Measurements from ENCODE around the gene INO80D. TPM values are rescaled to one million over a fixed set of nuclear protein-coding genes. Genes with fewer than 3 reads are reported as not detected.

INO80D gene
- total RNA-seq, 2 donors from 2014 or later = 27.6 to 35.2 TPM

GRCh38 chr2:205970348-205970747 is 115.6 kb downstream of the INO80D start:
- H3K9me3 ChIP-seq (ENCODE audit: control insufficient read depth, low read length) = no peaks in the 10 kb centered on the region
- Mint-ChIP-seq H3K4me1 (peaks cover 13% of the 10 kb centered on the region), H3K36me3 (ENCODE audit: low read depth) (no peaks in the 10 kb centered on the region), H3K9me3 (no peaks in the 10 kb centered on the region), H3K27me3 (ENCODE audit: insufficient read depth) (no peaks in the 10 kb centered on the region), H3K4me3 (no peak overlapping the region), H3K27ac (no peak overlapping the region)
- DNase-seq = peak; percentile 41
- H3K4me3 ChIP-seq (ENCODE audit: low read length) = no peak overlapping the region
- no peaks in the 10 kb centered on the region for H3K36me3 ChIP-seq (ENCODE audit: control insufficient read depth, insufficient read depth, low read length)
- no peak for TF ChIP-seq CTCF (conservative IDR thresholded peaks at IDR 0.05)
- H3K4me1 ChIP-seq (ENCODE audit: control insufficient read depth, insufficient read depth, low read length) = no peaks in the 10 kb centered on the region
- H3K27ac ChIP-seq (ENCODE audit: low read depth, low read length) = no peak overlapping the region
- 56 to 60% methylated on average over 3 to 5 of the region's 5 CpGs for WGBS, 2 experiments (ENCODE audit: insufficient coverage in 1 of 2, insufficient read length in 1 of 2)
- H3K27me3 ChIP-seq (ENCODE audit: control insufficient read depth, insufficient read depth, low read length, poor library complexity, severe bottlenecking) = no peaks in the 10 kb centered on the region
- no peak overlapping the region for H3K9ac ChIP-seq (ENCODE audit: extremely low read depth, low read length, poor library complexity, severe bottlenecking)

- Histone ChIP-seq H3K4me1 (ENCODE audit: control insufficient read depth, insufficient read depth, low read length) (no peaks in the 10 kb centered on the region), H3K27me3 (ENCODE audit: control insufficient read depth, insufficient read depth, low read length, poor library complexity, severe bottlenecking) (no peaks in the 10 kb centered on the region), H3K4me3 (ENCODE audit: low read length) (no peak overlapping the region), H3K36me3 (ENCODE audit: control insufficient read depth, insufficient read depth, low read length) (no peaks in the 10 kb centered on the region), H3K9ac (ENCODE audit: extremely low read depth, low read length, poor library complexity, severe bottlenecking) (no peak overlapping the region), H3K9me3 (ENCODE audit: control insufficient read depth, low read length) (no peaks in the 10 kb centered on the region), H3K27ac (ENCODE audit: low read depth, low read length) (no peak overlapping the region)
- peaks cover 8% of the 10 kb centered on the region for H3K4me1 Mint-ChIP-seq
- peak; percentile 10 for DNase-seq
- no peak overlapping the region for H3K4me3 Mint-ChIP-seq
- no peak for TF ChIP-seq CTCF (conservative IDR thresholded peaks at IDR 0.05)
- WGBS, 2 experiments (ENCODE audit: insufficient coverage in 1 of 2, insufficient read length in 1 of 2) = 91 to 94% methylated on average over 4 of the region's 4 CpGs
- no peaks in the 10 kb centered on the region for H3K27me3 Mint-ChIP-seq (ENCODE audit: insufficient read depth)
- H3K9me3 Mint-ChIP-seq = no peaks in the 10 kb centered on the region
- no peak overlapping the region for H3K27ac Mint-ChIP-seq
- H3K36me3 Mint-ChIP-seq (ENCODE audit: low read depth) = no peaks in the 10 kb centered on the region
Measured at GRCh38 chr2:205969584-205969983, 116.4 kb downstream of the INO80D start.

- H3K27me3 Mint-ChIP-seq (ENCODE audit: insufficient read depth) = no peaks in the 10 kb centered on the region
- DNase-seq = no peak
- H3K4me3 Mint-ChIP-seq = no peak overlapping the region
- WGBS, 2 experiments (ENCODE audit: insufficient coverage in 1 of 2, insufficient read length in 1 of 2) = 84 to 94% methylated on average over 7 of the region's 7 CpGs
- Histone ChIP-seq H3K27ac (ENCODE audit: low read depth, low read length) (no peak overlapping the region), H3K4me1 (ENCODE audit: control insufficient read depth, insufficient read depth, low read length) (no peaks in the 10 kb centered on the region), H3K9ac (ENCODE audit: extremely low read depth, low read length, poor library complexity, severe bottlenecking) (no peak overlapping the region), H3K27me3 (ENCODE audit: control insufficient read depth, insufficient read depth, low read length, poor library complexity, severe bottlenecking) (no peaks in the 10 kb centered on the region), H3K36me3 (ENCODE audit: control insufficient read depth, insufficient read depth, low read length) (no peaks in the 10 kb centered on the region), H3K4me3 (ENCODE audit: low read length) (no peak overlapping the region), H3K9me3 (ENCODE audit: control insufficient read depth, low read length) (no peaks in the 10 kb centered on the region)
- H3K27ac Mint-ChIP-seq = no peak overlapping the region
- TF ChIP-seq CTCF (conservative IDR thresholded peaks at IDR 0.05) = no peak
- H3K9me3 Mint-ChIP-seq = no peaks in the 10 kb centered on the region
- H3K36me3 Mint-ChIP-seq (ENCODE audit: low read depth) = no peaks in the 10 kb centered on the region
- H3K4me1 Mint-ChIP-seq = peaks cover 8% of the 10 kb centered on the region
Measured at GRCh38 chr2:205967391-205968075, 118.4 kb downstream of the INO80D start.
